Measurements from ENCODE around the gene MORC3. TPM values are rescaled to one million over a fixed set of nuclear protein-coding genes. Genes with fewer than 3 reads are reported as not detected.

Gene MORC3, protein sequence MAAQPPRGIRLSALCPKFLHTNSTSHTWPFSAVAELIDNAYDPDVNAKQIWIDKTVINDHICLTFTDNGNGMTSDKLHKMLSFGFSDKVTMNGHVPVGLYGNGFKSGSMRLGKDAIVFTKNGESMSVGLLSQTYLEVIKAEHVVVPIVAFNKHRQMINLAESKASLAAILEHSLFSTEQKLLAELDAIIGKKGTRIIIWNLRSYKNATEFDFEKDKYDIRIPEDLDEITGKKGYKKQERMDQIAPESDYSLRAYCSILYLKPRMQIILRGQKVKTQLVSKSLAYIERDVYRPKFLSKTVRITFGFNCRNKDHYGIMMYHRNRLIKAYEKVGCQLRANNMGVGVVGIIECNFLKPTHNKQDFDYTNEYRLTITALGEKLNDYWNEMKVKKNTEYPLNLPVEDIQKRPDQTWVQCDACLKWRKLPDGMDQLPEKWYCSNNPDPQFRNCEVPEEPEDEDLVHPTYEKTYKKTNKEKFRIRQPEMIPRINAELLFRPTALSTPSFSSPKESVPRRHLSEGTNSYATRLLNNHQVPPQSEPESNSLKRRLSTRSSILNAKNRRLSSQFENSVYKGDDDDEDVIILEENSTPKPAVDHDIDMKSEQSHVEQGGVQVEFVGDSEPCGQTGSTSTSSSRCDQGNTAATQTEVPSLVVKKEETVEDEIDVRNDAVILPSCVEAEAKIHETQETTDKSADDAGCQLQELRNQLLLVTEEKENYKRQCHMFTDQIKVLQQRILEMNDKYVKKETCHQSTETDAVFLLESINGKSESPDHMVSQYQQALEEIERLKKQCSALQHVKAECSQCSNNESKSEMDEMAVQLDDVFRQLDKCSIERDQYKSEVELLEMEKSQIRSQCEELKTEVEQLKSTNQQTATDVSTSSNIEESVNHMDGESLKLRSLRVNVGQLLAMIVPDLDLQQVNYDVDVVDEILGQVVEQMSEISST
- total RNA-seq (2011; cell fraction: chromatin; rRNA removed; ENCODE audit: low replicate concordance): 69.1 and 213 TPM in 2 replicates
- total RNA-seq (2011; cell fraction: nucleolus; rRNA removed): 39.4 and 52.0 TPM in 2 replicates
- 78.0 and 101 TPM in 2 replicates for total RNA-seq (2011; cell fraction: nucleoplasm; rRNA removed)
- total RNA-seq (2014; rRNA removed) (34.5 and 48.6 TPM in 2 replicates), total RNA-seq (2014; rRNA removed; fragmentation: Illumina TruSeq; extraction: Trizol) (53.7 and 61.1 TPM in 2 replicates), total RNA-seq (2015; rRNA removed; fragmentation: Illumina TruSeq; extraction: Trizol) (46.0 and 52.1 TPM in 2 replicates), total RNA-seq (2021) (29.5 and 36.1 TPM in 2 replicates), polyA plus RNA-seq (2011; rRNA removed) (34.6 and 43.4 TPM in 2 replicates), polyA plus RNA-seq (2014; fragmentation: Illumina TruSeq; extraction: Trizol) (30.0 and 36.0 TPM in 2 replicates), polyA plus RNA-seq (2014; fragmentation: Nextera tagmentation; extraction: Ambion mirVana) (10 to 100 TPM; 12.7 to 20.5 TPM), polyA plus RNA-seq (2014; rRNA removed) (26.1 and 30.6 TPM in 2 replicates), polyA minus RNA-seq (2011; rRNA and poly(A)+ RNA removed) (86.5 and 93.2 TPM in 2 replicates), Bru-seq, nascent RNA (percentile 90 among the genes with signal in this experiment), BruChase-seq, experiment 1, labeled RNA remaining after a 2-hour chase (percentile 92 among the genes with signal in this experiment), BruChase-seq, experiment 2, labeled RNA remaining after a 6-hour chase (percentile 93 among the genes with signal in this experiment)
- polyA plus RNA-seq (2011; cell fraction: cytosol; rRNA removed): 4.9 and 13.5 TPM in 2 replicates
- 19.9 and 29.4 TPM in 2 replicates for polyA plus RNA-seq (2011; cell fraction: nucleus; rRNA removed)
- polyA plus RNA-seq (2012): 16.6 and 19.7 TPM in 2 replicates
- polyA minus RNA-seq (2011; cell fraction: cytosol; rRNA and poly(A)+ RNA removed): 19.8 and 24.6 TPM in 2 replicates
- 31.8 and 54.8 TPM in 2 replicates for polyA minus RNA-seq (2011; cell fraction: nucleus; rRNA and poly(A)+ RNA removed)
- long read RNA-seq, experiment 1, full-length matches to known transcripts: 48 of 67 reads
- long read RNA-seq, experiment 1, partial matches to known transcripts: 7 of 67 reads
- long read RNA-seq, experiment 1, other reads (novel, unspliced or antisense): 12 of 67 reads
- long read RNA-seq, experiment 2, full-length matches to known transcripts: 1 of 13 reads
- long read RNA-seq, experiment 2, partial matches to known transcripts: 0 of 13 reads
- long read RNA-seq, experiment 2, other reads (novel, unspliced or antisense): 12 of 13 reads
- long read RNA-seq, experiment 3, full-length matches to known transcripts: 3 of 19 reads
- long read RNA-seq, experiment 3, partial matches to known transcripts: 12 of 19 reads
- long read RNA-seq, experiment 3, other reads (novel, unspliced or antisense): 4 of 19 reads

DNA sequence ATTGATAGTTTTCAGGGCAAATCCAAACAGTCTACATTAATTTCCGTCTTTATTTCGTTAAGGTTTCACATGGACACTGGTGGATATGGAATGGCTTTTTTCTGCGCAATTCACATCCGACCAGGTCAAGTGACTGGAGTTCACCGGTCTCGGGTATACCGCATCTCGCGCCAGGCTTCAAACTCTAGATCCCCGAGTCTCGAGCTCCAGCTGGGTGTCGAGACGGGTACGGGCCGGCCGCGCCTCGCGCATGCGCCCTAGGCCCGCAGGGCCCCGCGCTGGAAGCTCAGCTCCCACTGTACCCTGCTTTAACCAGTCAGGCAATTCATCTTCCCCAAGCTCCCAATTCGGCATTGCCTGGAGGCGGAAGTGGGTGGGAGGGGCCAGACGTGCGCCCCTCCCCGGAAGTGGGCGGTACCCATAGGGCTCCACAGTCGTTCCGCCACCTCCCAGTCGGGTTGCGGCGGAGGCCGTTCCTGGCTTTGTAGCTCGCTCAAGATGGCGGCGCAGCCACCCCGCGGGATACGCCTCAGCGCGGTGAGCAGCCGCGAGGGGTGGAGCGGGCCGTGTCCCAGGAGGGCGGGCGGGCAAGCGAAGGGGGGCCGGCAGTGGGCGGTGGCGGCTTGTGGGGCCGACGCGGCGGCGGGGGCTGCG, at the start of gene MORC3:
TSS of gene MORC3 (plus strand) at position 431 of the 654 bp plus-strand sequence. CDS start at position 499, 68 bp downstream.
- ATAC-seq: peak; percentile 92
- Histone ChIP-seq H3K4me3 (peak within 1 kb of the TSS; percentile 95), H3K9me3 (replicated peaks; ENCODE audit: control insufficient read depth, insufficient read depth, low read depth, low read length) (peaks cover 4% of the 10 kb centered on the region; the same call in 1 of the 2 replicates), H3K27ac (ENCODE audit: extremely low read depth, low read depth, low read length) (peak within 1 kb of the TSS; percentile 97), H3K4me1 (replicated peaks in 1 of 2; ENCODE audit: control insufficient read depth in 2 of 2, insufficient read depth in 2 of 2, low read length in 2 of 2) (peaks cover 9 to 24% of the 10 kb centered on the region in 2 experiments; a peak in 4 of 5 replicates), H4K20me1 (replicated peaks; ENCODE audit: control insufficient read depth, insufficient read depth, low read length) (peaks cover 22% of the 10 kb centered on the region), H3K27me3 (ENCODE audit: control insufficient read depth in 2 of 2, insufficient read depth in 2 of 2, low read length in 2 of 2) (no peaks in the 10 kb centered on the region; a peak in 1 of 5 replicates), H2AFZ (ENCODE audit: low read depth, low read length) (peak within 1 kb of the TSS; percentile 98), H3K9ac (ENCODE audit: insufficient read depth in 1 of 2, low read depth in 2 of 2, low read length in 2 of 2) (peak within 1 kb of the TSS; percentile 92 to 98), H3K36me3 (ENCODE audit: control insufficient read depth, insufficient read depth, low read length) (peaks cover 19% of the 10 kb centered on the region), H3K9me1 (ENCODE audit: control insufficient read depth, insufficient read depth, low read length) (no peaks in the 10 kb centered on the region), H3K79me2 (ENCODE audit: control insufficient read depth, insufficient read depth, low read length) (peaks cover 46% of the 10 kb centered on the region), H3K4me2 (ENCODE audit: insufficient read depth, low read length) (peak within 1 kb of the TSS; percentile 92)
- in situ Hi-C loops (cut with MboI) (no loop called here), intact Hi-C loops (cut with micrococcal nuclease) (loop anchor here (1.0 kb wide), 1 partner anchor 22 kb away; no protein-coding TSS in a partner anchor)
- CTCF ChIA-PET (ENCODE audit: low intra/inter-chr PET ratio): no interaction called here
- peak; percentile 99 for FAIRE-seq
- peak; percentile 99 to 100 (median 99) for DNase-seq (ENCODE audit: extremely low read depth in 1 of 4, low spot score in 3 of 4)
- 2% methylated on average over 45 of the region's 59 CpGs for WGBS (ENCODE audit: insufficient coverage, low coverage, missing lambda C conversion rate)
- BruUV-seq (replicated peaks): no TSS peak
- POLR2A ChIA-PET: interaction anchor here (0.6 to 2.7 kb wide), 29 partner anchors 9 to 1040 kb away, joined by 3 to 13 read pairs (median 3); no protein-coding TSS in a partner anchor
- TF ChIP-seq, protein P1, sequence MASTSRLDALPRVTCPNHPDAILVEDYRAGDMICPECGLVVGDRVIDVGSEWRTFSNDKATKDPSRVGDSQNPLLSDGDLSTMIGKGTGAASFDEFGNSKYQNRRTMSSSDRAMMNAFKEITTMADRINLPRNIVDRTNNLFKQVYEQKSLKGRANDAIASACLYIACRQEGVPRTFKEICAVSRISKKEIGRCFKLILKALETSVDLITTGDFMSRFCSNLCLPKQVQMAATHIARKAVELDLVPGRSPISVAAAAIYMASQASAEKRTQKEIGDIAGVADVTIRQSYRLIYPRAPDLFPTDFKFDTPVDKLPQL (IDR thresholded peaks at IDR 0.05; ENCODE audit: extremely low read depth, insufficient read length): no peak
- TF ChIP-seq SMARCA5 (IDR thresholded peaks at IDR 0.05) (no peak), DIDO1 (tag; IDR thresholded peaks at IDR 0.05; ENCODE audit: low read depth) (no peak), BCL6 (CRISPR knock-in tag; IDR thresholded peaks at IDR 0.05) (no peak), STAG1 (CRISPR knock-in tag; IDR thresholded peaks at IDR 0.05; ENCODE audit: borderline replicate concordance) (no peak), PRMT5 (CRISPR knock-in tag; IDR thresholded peaks at IDR 0.05) (no peak), FOXA3 (CRISPR knock-in tag; conservative IDR thresholded peaks at IDR 0.05 in 1 of 2, IDR thresholded peaks at IDR 0.05 in 1 of 2) (no peak), FOXM1 (IDR thresholded peaks at IDR 0.05; ENCODE audit: low read depth) (no peak), FOXM1 (CRISPR knock-in tag; IDR thresholded peaks at IDR 0.05; ENCODE audit: low read depth) (no peak), ZNF644 (tag; IDR thresholded peaks at IDR 0.05; ENCODE audit: low read depth) (no peak), IFI16 (CRISPR knock-in tag; IDR thresholded peaks at IDR 0.05) (no peak), ZNF431 (CRISPR knock-in tag; IDR thresholded peaks at IDR 0.05) (no peak), FOXP1 (CRISPR knock-in tag; IDR thresholded peaks at IDR 0.05) (peak; percentile 69), TCF7L2 (IDR thresholded peaks at IDR 0.05; ENCODE audit: low read depth, low read length) (peak; percentile 52; the same call in 1 of the 2 replicates)
